K562 (cell line): ENCODE data around the gene GFAP. TPM values are rescaled to one million over a fixed set of nuclear protein-coding genes. Genes with fewer than 3 reads are reported as not detected.
A peak's percentile ranks its signal among the peaks of the same experiment; 100 is the strongest.

Experiments used
- ATF3 ChIP-seq, 2 experiments: fragments of 450-650 bp in 1 of 2; sonication (generic) in 1 of 2; formaldehyde crosslinking in 1 of 2; IDR thresholded peaks in 1 of 2; conservative IDR thresholded peaks in 1 of 2; 2 replicates each; pipeline versions ENCODE4 v1.6.1 to v1.8.1; 2016 to 2023; ENCODE audit warnings: mild to moderate bottlenecking in 2 of 2, moderate library complexity in 2 of 2, inconsistent platforms in 1 of 2, missing genetic modification reagents in 1 of 2
- CBX1 ChIP-seq: sonication (generic); IDR thresholded peaks from 2 replicates; pipeline ENCODE4 v1.6.1; 2016; ENCODE audit warnings: antibody characterized with exemption, low read depth, mild to moderate bottlenecking
- E2F4 ChIP-seq: sonication (generic); formaldehyde crosslinking; IDR thresholded peaks from 2 replicates; pipeline ENCODE4 v1.8.0; 2022; ENCODE audit warnings: mild to moderate bottlenecking, low read depth, missing genetic modification reagents
- GTF2B ChIP-seq: IDR thresholded peaks from 2 replicates; pipeline ENCODE4 v1.6.1; 2011; ENCODE audit not compliant: insufficient read length; ENCODE audit errors: extremely low read depth
- JUN ChIP-seq, 2 experiments: sonication (generic) in 1 of 2; formaldehyde crosslinking in 1 of 2; IDR thresholded peaks; 2 replicates each; pipeline versions ENCODE4 v1.6.1 to v1.8.0; 2012 to 2022; ENCODE audit warnings: borderline replicate concordance in 2 of 2, mild to moderate bottlenecking in 2 of 2, improper control_type of control experiment in 1 of 2, low read depth in 1 of 2, low read length in 1 of 2, missing genetic modification reagents in 1 of 2
- NKRF ChIP-seq: fragments of 450-650 bp; IDR thresholded peaks from 2 replicates; pipeline ENCODE4 v1.6.1; 2016; ENCODE audit warnings: borderline replicate concordance
- PML ChIP-seq: IDR thresholded peaks from 2 replicates; pipeline ENCODE4 v1.6.1; 2012; ENCODE audit warnings: low read length, inconsistent platforms
- SMAD4 ChIP-seq: fragments of 250-450 bp; sonication (Bioruptor Pico); conservative IDR thresholded peaks from 2 replicates; pipeline ENCODE4 v1.8.0; 2021; ENCODE audit warnings: inconsistent platforms, mild to moderate bottlenecking, moderate library complexity
- TBP ChIP-seq: optimal IDR thresholded peaks from 2 replicates; pipeline ENCODE3; 2011; ENCODE audit warnings: low read depth, low read length, improper control_type of control experiment
- WHSC1 ChIP-seq: IDR thresholded peaks from one replicate; pipeline ENCODE4 v1.6.1; 2012; ENCODE audit warnings: low read length, control low read depth, inconsistent platforms
- ZNF143 ChIP-seq: sonication (generic); formaldehyde crosslinking; IDR thresholded peaks from 2 replicates; pipeline ENCODE4 v1.9.0; 2022; ENCODE audit warnings: mild to moderate bottlenecking, missing genetic modification reagents
- ZNF449 ChIP-seq: fragments of 250-450 bp; sonication (Bioruptor Pico); IDR thresholded peaks from 2 replicates; pipeline ENCODE4 v1.8.0; 2022; ENCODE audit warnings: moderate library complexity, mild to moderate bottlenecking, inconsistent platforms
- ZNF592 ChIP-seq: fragments of 450-650 bp; IDR thresholded peaks from 2 replicates; pipeline ENCODE4 v1.6.1; 2017; ENCODE audit warnings: antibody characterized with exemption, mild to moderate bottlenecking
- ZSCAN29 ChIP-seq: fragments of 450-650 bp; IDR thresholded peaks from 2 replicates; pipeline ENCODE4 v1.6.1; 2017
- polyA plus RNA-seq, 8 experiments: library from polyadenylated mRNA; depleted of rRNA in 4 of 8; stranded (reverse) in 5 of 8; unstranded in 3 of 8; fragments of >200 nt; fragmentation: Nextera tagmentation in 2 of 8; fragmentation: Illumina TruSeq in 1 of 8; extraction: Ambion mirVana in 2 of 8; extraction: Trizol in 1 of 8; gene quantifications; 2 replicates each; pipeline versions ENCODE4 v1.2.1 to v1.2.3, GENCODE V29; 2011 to 2014; ENCODE audit warnings: inconsistent platforms in 1 of 8, missing spikeins in 1 of 8
- total RNA-seq, 7 experiments: library from RNA; depleted of rRNA in 6 of 7; stranded (reverse); fragments of >200 nt in 6 of 7; fragmentation: Illumina TruSeq in 2 of 7; extraction: Trizol in 2 of 7; gene quantifications; 2 replicates each; pipeline versions ENCODE4 v1.2.1 to v1.2.3, GENCODE V29; 2011 to 2021; ENCODE audit warnings: low replicate concordance in 1 of 7

Gene GFAP
- total and polyA plus RNA-seq, 9 of the 15 experiments (the other 6 are each of a cell fraction or from before 2014, with no cell fraction given): 0.07 to 1.4 (median 0.60) TPM; not detected in 1

GRCh38 chr17:44899074-44899782 is 16.1 kb downstream of the GFAP start, which contains the start of gene EFTUD2 (continued):
- TF ChIP-seq SMAD4 (peak; percentile 85), ZSCAN29 (no peak; the same call in 1 of the 2 replicates), ZNF449 (CRISPR knock-in tag) (no peak), ZNF592 (0 out of 2 replicates have a peak, but pooled peaks have one; percentile 35), JUN (IDR thresholded peaks at IDR 0.05; ENCODE audit: borderline replicate concordance, low read depth, low read length) (peak; percentile 75; the same call in 1 of the 2 replicates), JUN (CRISPR knock-in tag; IDR thresholded peaks at IDR 0.05; ENCODE audit: borderline replicate concordance) (no peak; the same call in 1 of the 2 replicates), PML (peak; percentile 56), WHSC1 (no peak), E2F4 (CRISPR knock-in tag) (peak; percentile 77; the same call in 1 of the 2 replicates), GTF2B (no peak), ATF3 (IDR thresholded peaks at IDR 0.05) (peak; percentile 40; the same call in 1 of the 2 replicates), ATF3 (CRISPR knock-in tag; conservative IDR thresholded peaks at IDR 0.05) (no peak; the same call in 1 of the 2 replicates), CBX1 (no peak), TBP (peak; percentile 77), ZNF143 (peak; percentile 46; the same call in 1 of the 2 replicates), NKRF (peak; percentile 94)
